ENCODE data around the gene KCTD15. TPM values are rescaled to one million over a fixed set of nuclear protein-coding genes. Genes with fewer than 3 reads are reported as not detected.

Gene KCTD15
- total and polyA plus RNA-seq, 12 donors: 3.4 to 21.7 (median 11.2) TPM

- Histone ChIP-seq H3K36me3 (replicated peaks in 1 of 2) (no peaks in the 10 kb centered on the region), H3K9me3 (replicated peaks in 1 of 3) (no peaks in the 10 kb centered on the region), H3K4me1 (replicated peaks in 1 of 2) (peaks cover 0 to 2% of the 10 kb centered on the region in 2 donors), H3K4me3 (no peak overlapping the region), H3K27ac (no peak overlapping the region), H3K27me3 (peaks cover 2% of the 10 kb centered on the region)
- WGBS, 4 donors: 82 to 91% (median 86%) methylated on average over 6 of the region's 6 CpGs
- DNase-seq: no peak
- intact Hi-C loops (cut with DNase I): no loop called here
- TF ChIP-seq CTCF (IDR thresholded peaks at IDR 0.05): no peak
- no peak for TF ChIP-seq POLR2A (IDR thresholded peaks at IDR 0.05)
Observed at GRCh38 chr19:33825556-33825955, 28.9 kb downstream of the KCTD15 start.

DNA sequence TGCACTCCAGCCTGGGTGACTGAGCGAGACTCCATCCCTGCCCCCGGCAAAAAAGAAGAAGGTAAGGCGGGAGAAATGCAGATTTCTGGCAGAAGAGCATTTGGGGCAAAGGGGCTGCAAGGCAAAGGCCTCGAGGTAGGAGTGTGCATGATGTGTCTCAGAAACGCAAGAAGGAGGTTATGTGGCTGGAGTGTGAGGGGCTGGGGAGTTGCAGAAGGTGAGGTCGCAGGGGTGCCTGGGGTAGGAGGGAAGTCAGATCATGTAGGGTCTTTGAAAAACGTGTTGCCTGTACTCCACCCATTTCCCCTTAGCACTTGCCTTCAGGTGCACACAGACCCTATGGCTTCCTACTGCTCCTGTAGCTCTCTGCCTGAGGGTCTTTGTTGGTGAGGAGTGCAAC lies 29.9 kb downstream of the KCTD15 start:
- H3K4me1 ChIP-seq (replicated peaks in 1 of 2): no peaks in the 10 kb centered on the region
- no peaks in the 10 kb centered on the region for H3K27me3 ChIP-seq
- H3K27ac ChIP-seq: no peak overlapping the region
- intact Hi-C loops (cut with DNase I): no loop called here
- peak in 1 of 7 donors; percentile 5 for DNase-seq
- WGBS, 4 donors: 72 to 80% (median 77%) methylated on average over 7 of the region's 7 CpGs
- H3K4me3 ChIP-seq: no peak overlapping the region
- no peak for TF ChIP-seq POLR2A (IDR thresholded peaks at IDR 0.05)
- no peak for TF ChIP-seq CTCF (IDR thresholded peaks at IDR 0.05)
- H3K36me3 ChIP-seq (replicated peaks in 1 of 2): no peaks in the 10 kb centered on the region
- no peaks in the 10 kb centered on the region for H3K9me3 ChIP-seq (replicated peaks in 1 of 3)

DNA sequence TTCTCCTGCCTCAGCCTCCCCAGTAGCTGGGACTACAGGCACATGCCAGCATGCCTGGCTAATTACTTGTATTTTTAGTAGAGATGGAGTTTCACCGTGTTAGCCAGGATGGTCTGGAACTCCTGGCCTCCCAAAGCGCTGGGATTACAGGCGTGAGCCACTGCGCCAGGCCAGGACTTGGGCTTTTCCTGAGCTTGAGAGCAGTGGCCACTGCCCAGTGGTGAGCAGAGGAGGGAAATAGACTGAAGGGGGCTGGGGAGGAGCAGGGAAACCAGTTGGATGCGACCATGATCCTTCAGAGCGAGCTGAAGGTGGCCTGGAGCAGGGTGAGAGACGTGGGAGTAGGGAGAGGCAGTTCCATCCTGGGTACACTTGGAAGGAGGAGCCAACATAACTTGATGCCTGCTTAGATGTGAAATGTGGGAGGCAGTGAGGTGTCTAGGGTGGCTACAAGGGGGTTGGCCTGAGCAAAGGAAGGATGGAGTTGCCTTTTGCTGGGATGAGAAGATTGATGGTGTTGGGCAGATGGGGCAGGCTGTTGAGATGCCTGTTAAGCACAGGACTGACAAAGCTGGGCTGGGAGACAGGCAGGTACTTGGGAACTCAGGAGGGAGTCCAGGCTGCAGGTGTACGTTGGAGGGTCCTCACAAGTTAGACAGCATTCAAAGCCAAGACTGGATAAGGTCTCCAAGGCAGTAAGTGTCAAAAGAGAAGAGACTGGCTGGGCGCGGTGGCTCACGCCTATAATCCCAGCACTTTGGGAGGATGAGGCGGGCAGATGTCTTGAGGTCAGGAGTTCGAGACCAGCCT lies 31.8 kb downstream of the KCTD15 start:
- Histone ChIP-seq H3K4me1 (replicated peaks in 1 of 2) (no peaks in the 10 kb centered on the region), H3K36me3 (replicated peaks in 1 of 2) (no peaks in the 10 kb centered on the region), H3K27ac (no peak overlapping the region), H3K9me3 (replicated peaks in 1 of 3) (no peaks in the 10 kb centered on the region), H3K4me3 (no peak overlapping the region), H3K27me3 (no peaks in the 10 kb centered on the region)
- TF ChIP-seq CTCF (IDR thresholded peaks at IDR 0.05): no peak
- no peak for TF ChIP-seq POLR2A (IDR thresholded peaks at IDR 0.05)
- WGBS, 4 donors: 76 to 85% (median 82%) methylated on average over 13 of the region's 13 CpGs
- DNase-seq: no peak
- intact Hi-C loops (cut with DNase I): no loop called here

DNA sequence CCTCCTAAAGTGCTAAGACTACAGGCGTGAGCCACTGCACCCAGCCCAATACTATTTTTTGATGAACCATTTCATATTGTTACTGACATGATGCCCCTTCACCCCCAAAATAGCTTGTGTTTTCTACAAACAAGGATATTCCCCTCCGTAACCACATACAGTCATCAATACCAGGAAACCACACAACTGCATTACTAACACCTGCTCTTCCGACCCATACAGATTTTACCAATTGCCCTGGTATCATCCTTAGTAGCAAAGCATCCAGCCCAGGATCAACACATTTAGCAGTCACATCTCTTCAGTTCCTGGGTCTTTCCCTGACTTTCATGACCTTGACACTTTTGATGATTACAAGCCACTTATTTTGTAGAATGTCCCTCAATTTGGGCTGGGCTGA lies 33.6 kb downstream of the KCTD15 start:
- DNase-seq: no peak
- intact Hi-C loops (cut with DNase I): no loop called here
- 86 to 93% (median 88%) methylated on average over 3 of the region's 3 CpGs for WGBS, 4 donors
- Histone ChIP-seq H3K27ac (no peak overlapping the region), H3K4me1 (replicated peaks in 1 of 2) (no peaks in the 10 kb centered on the region), H3K27me3 (no peaks in the 10 kb centered on the region), H3K4me3 (no peak overlapping the region), H3K9me3 (replicated peaks in 1 of 3) (no peaks in the 10 kb centered on the region), H3K36me3 (replicated peaks in 1 of 2) (no peaks in the 10 kb centered on the region)
- TF ChIP-seq POLR2A (IDR thresholded peaks at IDR 0.05) (no peak), CTCF (IDR thresholded peaks at IDR 0.05) (no peak)
